A549 (cell line): Measurements from ENCODE around the gene TAMM41. TPM values are rescaled to one million over a fixed set of nuclear protein-coding genes. Genes with fewer than 3 reads are reported as not detected.
A peak's percentile ranks its signal among the peaks of the same experiment; 100 is the strongest.

Source experiments
- ATAC-seq, 2 experiments: fragments of 200-7000 bp in 1 of 2; fragments of >200 bp in 1 of 2; cut with Nextera tagmentation in 1 of 2; cut with Tn5 transposase in 1 of 2; 3 replicates each; pipeline versions ENCODE4 v1.8.0 to v1.9.1; 2018 to 2020; ENCODE audit warnings: mild to moderate bottlenecking in 1 of 2, moderate library complexity in 1 of 2
- CTCF ChIA-PET: fragments of 300-600 bp; sonication (Branson Sonifier 250); formaldehyde crosslinking; extraction: SDS; loops from one replicate; lab custom pipeline; 2021; ENCODE audit warnings: antibody characterized with exemption, inconsistent platforms; lab: Yijun Ruan, JAX
- POLR2A ChIA-PET: fragments of 350-600 bp; formaldehyde crosslinking; extraction: SDS; loops from one replicate; lab custom pipeline; 2021; ENCODE audit warnings: antibody characterized with exemption, inconsistent platforms; lab: Yijun Ruan, JAX
- DNase-seq, 2 experiments: peaks; one replicate each; pipeline versions ENCODE4 v3.0.0 to v3.0.0-alpha.2; 2011 to 2016; ENCODE audit warnings: low read depth in 1 of 2, low spot score in 1 of 2
- FAIRE-seq: peaks from 2 replicates; lab custom pipeline; 2011; peaks lifted over from hg19 to GRCh38; lab: Jason Lieb, UNC
- H3K27ac ChIP-seq, 2 experiments: fragments of >200 bp; sonication (Bioruptor Twin); formaldehyde crosslinking; 3 replicates each; pipeline ENCODE4 v1.5.1; 2016 to 2017
- H3K4me1 ChIP-seq: fragments of >200 bp; sonication (Bioruptor Twin); formaldehyde crosslinking; 3 replicates; pipeline ENCODE4 v1.6.1; 2016
- H3K4me2 ChIP-seq: fragments of >200 bp; sonication (Bioruptor Twin); formaldehyde crosslinking; 3 replicates; pipeline ENCODE4 v1.6.1; 2016
- H3K4me3 ChIP-seq: fragments of >200 bp; sonication (Bioruptor Twin); formaldehyde crosslinking; 3 replicates; pipeline ENCODE4 v1.5.1; 2016
- H3K9me3 ChIP-seq: fragments of >200 bp; sonication (Bioruptor Twin); formaldehyde crosslinking; 3 replicates; pipeline ENCODE4 v1.6.1; 2016
- CBX2 ChIP-seq: fragments of 200-600 bp; sonication (generic); IDR thresholded peaks from 2 replicates; pipeline ENCODE4 v1.6.1; 2016; ENCODE audit warnings: low read depth, mild to moderate bottlenecking, borderline replicate concordance
- CBX8 ChIP-seq: fragments of 200-600 bp; sonication (generic); IDR thresholded peaks from 2 replicates; pipeline ENCODE4 v1.6.1; 2016
- CEBPB ChIP-seq, 2 experiments: fragments of >200 bp in 1 of 2; sonication (Bioruptor Twin) in 1 of 2; formaldehyde crosslinking in 1 of 2; IDR thresholded peaks; 2 replicates each; pipeline ENCODE4 v1.6.1; 2012 to 2016
- CTCF ChIP-seq: fragments of >200 bp; sonication (Bioruptor Twin); formaldehyde crosslinking; IDR thresholded peaks from 3 replicates; pipeline ENCODE4 v1.5.1; 2016
- E2F6 ChIP-seq: IDR thresholded peaks from 2 replicates; pipeline ENCODE4 v1.6.1; 2012; ENCODE audit warnings: low read depth, borderline replicate concordance
- EHMT2 ChIP-seq: fragments of 200-600 bp; sonication (generic); IDR thresholded peaks from 2 replicates; pipeline ENCODE4 v1.6.1; 2016; ENCODE audit warnings: antibody characterized with exemption, low read depth, mild to moderate bottlenecking, moderate library complexity
- ESRRA ChIP-seq: fragments of 150-350 bp; IDR thresholded peaks from 2 replicates; pipeline ENCODE4 v1.6.1; 2014; ENCODE audit warnings: mild to moderate bottlenecking, low read length, borderline replicate concordance
- GATA3 ChIP-seq: IDR thresholded peaks from 2 replicates; pipeline ENCODE4 v1.6.1; 2012; ENCODE audit warnings: borderline replicate concordance
- JUN ChIP-seq, 2 experiments: fragments of >200 bp; sonication (Bioruptor Twin); formaldehyde crosslinking; IDR thresholded peaks; 2 replicates in 1 of 2; 3 replicates in 1 of 2; pipeline ENCODE4 v1.6.1; 2016 to 2017
- MYC ChIP-seq: IDR thresholded peaks from 2 replicates; pipeline ENCODE4 v1.6.1; 2012; ENCODE audit warnings: mild to moderate bottlenecking, inconsistent platforms, low read length, improper control_type of control experiment, borderline replicate concordance
- PHF8 ChIP-seq: fragments of 200-600 bp; sonication (generic); IDR thresholded peaks from 2 replicates; pipeline ENCODE4 v1.6.1; 2016; ENCODE audit warnings: low read depth, mild to moderate bottlenecking, antibody characterized with exemption, moderate library complexity, borderline replicate concordance
- POLR2A ChIP-seq: IDR thresholded peaks from 2 replicates; pipeline ENCODE4 v1.6.1; 2012; ENCODE audit warnings: mild to moderate bottlenecking, low read length
- TFCP2L1 ChIP-seq: fragments of 250-450 bp; sonication (Bioruptor Pico); IDR thresholded peaks from 2 replicates; pipeline ENCODE4 v1.5.0; 2021; ENCODE audit warnings: mild to moderate bottlenecking
- USF2 ChIP-seq: fragments of 450-650 bp; IDR thresholded peaks from 2 replicates; pipeline ENCODE4 v1.6.1; 2014; ENCODE audit warnings: antibody characterized with exemption
- WGBS: methylation state at CpG from one replicate; pipeline ENCODE4 v1.1.6; 2017; ENCODE audit errors: missing lambda C conversion rate; 5-methylcytosine and 5-hydroxymethylcytosine counted together
- polyA minus RNA-seq: library from RNA; depleted of rRNA, polyadenylated mRNA; stranded (reverse); fragments of >200 nt; gene quantifications from 2 replicates; pipeline ENCODE4 v1.2.3, GENCODE V29; 2011; rRNA and poly(A)+ RNA removed
- polyA plus RNA-seq, 4 experiments: library from polyadenylated mRNA; depleted of rRNA in 3 of 4; stranded (reverse); fragments of >200 nt; fragmentation: RNase III in 1 of 4; extraction: RNeasy Plus Mini Kit Qiagen cat#74134 plus additional on column Dnase treatment in 1 of 4; gene quantifications; 2 replicates in 3 of 4; 3 replicates in 1 of 4; pipeline ENCODE4 v1.2.3, GENCODE V29; 2011 to 2017
- TF ChIP-seq, protein P1 (sequence below): IDR thresholded peaks from 2 replicates; pipeline ENCODE4 v1.6.1; 2012
- TF ChIP-seq, protein P2 (sequence below): fragments of >200 bp; sonication (Bioruptor Twin); formaldehyde crosslinking; IDR thresholded peaks from 3 replicates; pipeline ENCODE4 v1.6.1; 2016

The TAMM41 gene
- polyA plus RNA-seq (2011; rRNA removed) (16.8 and 17.5 TPM in 2 replicates), polyA plus RNA-seq (2017; fragmentation: RNase III; extraction: RNeasy Plus Mini Kit Qiagen cat#74134 plus additional on column Dnase treatment) (14.9 to 16.1 TPM (median 16.0 TPM) in 3 replicates), polyA minus RNA-seq (11.5 and 17.6 TPM in 2 replicates)
- polyA plus RNA-seq (2012; cell fraction: cytosol; rRNA removed), result 21.3 and 22.9 TPM in 2 replicates
- 37.1 and 56.2 TPM in 2 replicates for polyA plus RNA-seq (2012; cell fraction: nucleus; rRNA removed)

DNA sequence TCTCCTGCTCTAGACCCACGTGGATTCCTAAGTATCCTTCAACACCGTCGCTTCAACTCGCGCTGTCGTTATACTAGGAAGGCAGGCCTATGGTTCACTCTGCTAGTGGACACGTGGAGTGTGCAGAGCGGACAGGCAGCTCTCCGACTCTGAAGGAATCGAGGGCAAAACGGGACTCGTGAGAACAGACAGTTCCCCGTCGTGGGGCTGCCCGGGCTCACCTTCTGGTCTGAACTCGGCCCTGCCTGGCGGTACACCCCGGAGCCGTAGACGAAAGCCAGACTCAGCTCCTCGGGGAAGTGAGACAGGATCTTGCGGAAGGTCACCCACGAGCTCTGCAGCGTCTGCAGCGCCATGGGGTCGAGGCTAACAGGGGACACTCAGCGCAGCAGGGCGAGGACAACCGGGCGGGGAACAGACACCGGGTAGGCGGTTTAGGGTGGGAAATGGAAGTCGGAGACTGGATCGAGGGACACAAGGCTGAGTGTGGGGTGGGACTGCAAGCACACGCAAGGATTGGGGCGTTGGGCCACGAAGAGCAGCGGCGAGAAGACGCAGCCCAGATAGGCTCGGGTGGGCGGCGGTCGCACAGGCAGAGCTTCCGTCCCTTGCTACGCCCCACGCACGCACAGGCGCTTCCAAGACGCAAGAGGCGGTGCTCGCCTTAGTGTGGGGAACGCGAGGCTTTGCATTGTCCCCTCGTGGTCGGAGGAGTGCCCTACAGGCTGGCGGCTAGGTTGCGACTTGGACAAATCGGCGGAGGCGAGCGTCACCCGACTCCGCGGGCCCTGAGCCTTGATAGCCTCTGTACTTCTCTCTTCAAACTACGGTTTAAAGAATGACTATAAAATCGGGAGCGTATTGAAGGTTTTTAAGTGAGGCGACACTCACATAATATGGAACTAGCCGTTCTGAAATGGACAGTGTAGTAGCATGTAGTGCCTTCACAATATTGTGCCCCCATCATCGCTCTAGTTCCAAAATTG, at the start of gene TAMM41:
Gene TAMM41, minus strand, starts transcription at position 605 of the 986 bp plus-strand sequence. Its CDS starts 249 bp downstream, at position 356.
- POLR2A ChIA-PET, result interaction anchor here (0.5 kb wide), 1 partner anchor 204 kb away, joined by 3 read pairs; no protein-coding TSS in a partner anchor

DNA sequence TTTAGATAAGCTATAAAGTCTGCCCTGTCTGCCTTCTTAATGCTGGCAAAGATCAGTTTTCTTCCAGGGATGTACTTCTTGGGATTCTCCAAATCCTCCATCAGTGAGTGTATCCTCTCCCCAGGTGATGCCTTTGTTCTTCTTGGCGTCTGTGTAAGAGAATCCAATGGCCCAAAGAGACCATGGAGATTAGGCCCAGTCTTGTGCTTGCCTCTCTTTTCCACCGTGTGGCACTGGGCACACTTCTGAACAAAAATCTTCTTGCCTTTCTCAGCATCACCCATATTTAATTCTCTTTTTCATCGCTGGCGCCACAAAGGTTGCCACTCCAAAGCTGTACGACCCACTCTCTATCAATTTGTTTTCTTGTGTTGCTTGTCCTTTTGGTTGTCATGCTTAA, 32.2 kb upstream of the TAMM41 start:
- POLR2A ChIA-PET, result no interaction called here
- Histone ChIP-seq H3K4me3 (no peak overlapping the region), H3K9me3 (0 out of 3 replicates have a peak, but pooled peaks cover 3% of the 10 kb centered on the region), H3K27ac (no peak overlapping the region), H3K4me2 (no peak overlapping the region), H3K4me1 (no peaks in the 10 kb centered on the region)
- CTCF ChIA-PET, result interaction anchor here (0.6 kb wide), 1 partner anchor 12 kb away, joined by 3 read pairs; no protein-coding TSS in a partner anchor
- no peak for TF ChIP-seq TFCP2L1 (CRISPR knock-in tag)
- no peak for TF ChIP-seq PHF8
- TF ChIP-seq USF2, result no peak
- no peak for TF ChIP-seq ESRRA
- no peak for TF ChIP-seq GATA3
- no peak for TF ChIP-seq POLR2A
- no peak for TF ChIP-seq CBX8
- TF ChIP-seq CEBPB (IDR thresholded peaks at IDR 0.05), result no peak
- TF ChIP-seq CBX2, result no peak
- no peak for ATAC-seq
- DNase-seq, result peak in 1 of 2 experiments; percentile 3
- FAIRE-seq, result no peak
- 64% methylated on average over 5 of the region's 5 CpGs for WGBS

More for the DNA sequence above, at the start of gene TAMM41:
- Histone ChIP-seq H3K9me3 (no peaks in the 10 kb centered on the region), H3K4me2 (peak within 1 kb of the TSS; percentile 99), H3K4me1 (peaks cover 15% of the 10 kb centered on the region; the same call in 2 of the 3 replicates), H3K4me3 (peak within 1 kb of the TSS; percentile 94), H3K27ac (peak within 1 kb of the TSS; percentile 88 to 93)
- ATAC-seq (peak; percentile 100), DNase-seq (peak; percentile 93 to 96), FAIRE-seq (no peak)
- 4% methylated on average over 69 of the region's 71 CpGs for WGBS
- TF ChIP-seq POLR2A (peak; percentile 96), MYC (peak; percentile 6; the same call in 1 of the 2 replicates), CTCF (peak; percentile 73), JUN (IDR thresholded peaks at IDR 0.05) (peak; percentile 72 to 92; a peak in 4 of 5 replicates), EHMT2 (no peak), PHF8 (peak; percentile 50), CBX2 (no peak), E2F6 (peak; percentile 33; the same call in 1 of the 2 replicates)
- TF ChIP-seq, protein P1, sequence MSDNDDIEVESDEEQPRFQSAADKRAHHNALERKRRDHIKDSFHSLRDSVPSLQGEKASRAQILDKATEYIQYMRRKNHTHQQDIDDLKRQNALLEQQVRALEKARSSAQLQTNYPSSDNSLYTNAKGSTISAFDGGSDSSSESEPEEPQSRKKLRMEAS, result peak; percentile 86
- TF ChIP-seq, protein P2, sequence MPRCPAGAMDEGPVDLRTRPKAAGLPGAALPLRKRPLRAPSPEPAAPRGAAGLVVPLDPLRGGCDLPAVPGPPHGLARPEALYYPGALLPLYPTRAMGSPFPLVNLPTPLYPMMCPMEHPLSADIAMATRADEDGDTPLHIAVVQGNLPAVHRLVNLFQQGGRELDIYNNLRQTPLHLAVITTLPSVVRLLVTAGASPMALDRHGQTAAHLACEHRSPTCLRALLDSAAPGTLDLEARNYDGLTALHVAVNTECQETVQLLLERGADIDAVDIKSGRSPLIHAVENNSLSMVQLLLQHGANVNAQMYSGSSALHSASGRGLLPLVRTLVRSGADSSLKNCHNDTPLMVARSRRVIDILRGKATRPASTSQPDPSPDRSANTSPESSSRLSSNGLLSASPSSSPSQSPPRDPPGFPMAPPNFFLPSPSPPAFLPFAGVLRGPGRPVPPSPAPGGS, result peak; percentile 84
- CTCF ChIA-PET, result interaction anchor here (0.6 to 2.5 kb wide), 8 partner anchors 9 to 467 kb away, joined by 3 to 14 read pairs (median 4); no protein-coding TSS in a partner anchor
